Adrenal gland (tissue), 12 donors: ENCODE results near the gene WDFY4. TPM values are rescaled to one million over a fixed set of nuclear protein-coding genes. Genes with fewer than 3 reads are reported as not detected.
A peak's percentile ranks its signal among the peaks of the same experiment; 100 is the strongest.

Experiments used
- DNase-seq, 7 donors: peaks; one replicate each; pipeline ENCODE4 v3.0.0-alpha.2; 2019 to 2020
- H3K27ac ChIP-seq, 5 donors: fragments of 200-600 bp; sonication (generic) in 4 of 5; 1 replicate in 3 of 5; 2 replicates in 2 of 5; pipeline versions ENCODE4 v1.5.1 to v1.8.0; 2016 to 2020; ENCODE audit warnings: mild to moderate bottlenecking in 1 of 5
- H3K27me3 ChIP-seq: fragments of 200-600 bp; 2 replicates; pipeline ENCODE4 v1.8.0; 2021
- H3K36me3 ChIP-seq, 2 donors: fragments of 200-600 bp; replicated peaks in 1 of 2; 1 replicate in 1 of 2; 2 replicates in 1 of 2; pipeline versions ENCODE4 v1.5.1 to v1.8.0; 2018 to 2022
- H3K4me1 ChIP-seq, 2 donors: fragments of 200-600 bp; replicated peaks in 1 of 2; 1 replicate in 1 of 2; 2 replicates in 1 of 2; pipeline versions ENCODE4 v1.5.1 to v1.8.0; 2018 to 2021
- H3K4me3 ChIP-seq, 4 donors: fragments of 200-600 bp; sonication (generic) in 3 of 4; one replicate each; pipeline ENCODE4 v1.5.1; 2016 to 2018
- H3K9me3 ChIP-seq, 3 donors: fragments of 200-600 bp; sonication (generic) in 1 of 3; replicated peaks in 1 of 3; 1 replicate in 2 of 3; 2 replicates in 1 of 3; pipeline versions ENCODE4 v1.5.1 to v1.8.0; 2016 to 2021
- CTCF ChIP-seq, 6 experiments: fragments of 450-650 bp in 4 of 6; fragments of 200-600 bp in 2 of 6; sonication (generic) in 1 of 6; IDR thresholded peaks; 1 replicate in 5 of 6; 2 replicates in 1 of 6; pipeline versions ENCODE4 v1.5.1 to v1.8.0; 2016 to 2021; ENCODE audit warnings: antibody characterized with exemption in 6 of 6, mild to moderate bottlenecking in 2 of 6, moderate library complexity in 1 of 6
- POLR2A ChIP-seq, 2 donors: fragments of 450-650 bp; IDR thresholded peaks; one replicate each; pipeline ENCODE4 v1.6.1; 2017; ENCODE audit warnings: antibody characterized with exemption in 2 of 2, mild to moderate bottlenecking in 2 of 2, moderate library complexity in 1 of 2
- WGBS, 4 donors: extraction: QIAGEN DNeasy Blood & Tissue Kit in 2 of 4; methylation state at CpG; one replicate each; pipeline versions ENCODE4 v1.1.5 to v1.1.7; 2013 to 2017; 5-methylcytosine and 5-hydroxymethylcytosine counted together
- intact Hi-C, 2 donors: fragments of 100-400 bp; cut with DNase I; formaldehyde crosslinking; loops; one replicate each; pipeline versions ENCODE4 v1.14.1 to v1.15.0; 2022 to 2023
- polyA plus RNA-seq, 3 donors: library from polyadenylated mRNA; stranded (reverse); fragments of 200-250 nt in 2 of 3; fragments of 350-450 nt in 1 of 3; fragmentation: Illumina TruSeq in 1 of 3; extraction: RNeasy Lipid Tissue Mini Kit (QIAGEN cat#74804) in 1 of 3; gene quantifications; one replicate each; pipeline ENCODE4 v1.2.3, GENCODE V29; 2013 to 2014
- total RNA-seq, 9 donors: library from RNA; depleted of rRNA in 4 of 9; stranded (reverse); fragments of >200 nt in 4 of 9; fragments of 120-200 nt in 1 of 9; fragmentation: NEBNext Ultra II Directional in 1 of 9; extraction: Animal tissue kit (Norgen Biotek cat#: 25700) in 1 of 9; gene quantifications; one replicate each; pipeline versions ENCODE4 v1.1.0 to v1.2.4, GENCODE V29; 2013 to 2023
- donor health status: healthy with polysubstance abuse.
- donor health status: Bipolar disorder and iron deficiency.
- donor health status: DM: yes; HTN: yes; CAD: no.
- donor health status: DM: no; HTN: no; CAD: no.
- donor health status: DM: no; HTN: no; CAD: no.
- donor health status: DM: yes; HTN: yes; CAD: no.

WDFY4 gene
- total and polyA plus RNA-seq, 12 donors, result 0.61 to 9.9 (median 5.7) TPM

- H3K4me1 ChIP-seq, result no peaks in the 10 kb centered on the region
- intact Hi-C loops, result loop anchor here in 1 of 2 donors (5.0 to 10.0 kb wide), 2 partner anchors 313 to 545 kb away; no protein-coding TSS in a partner anchor
- TF ChIP-seq CTCF (IDR thresholded peaks at IDR 0.05) (no peak), POLR2A (IDR thresholded peaks at IDR 0.05) (no peak)
- no peak for DNase-seq
- no peak overlapping the region for H3K4me3 ChIP-seq
- WGBS, 4 donors, result 91 to 96% (median 92%) methylated on average over 7 to 14 of the region's 14 CpGs
- H3K27ac ChIP-seq, result no peak overlapping the region
- H3K27me3 ChIP-seq, result no peaks in the 10 kb centered on the region
- H3K36me3 ChIP-seq, result no peaks in the 10 kb centered on the region
- H3K9me3 ChIP-seq, result no peaks in the 10 kb centered on the region
Measured at GRCh38 chr10:48970046-48970445, 285.4 kb downstream of the WDFY4 start.

GRCh38 chr10:48970654-48971053 is 286.0 kb downstream of the WDFY4 start:
- Histone ChIP-seq H3K4me1 (no peaks in the 10 kb centered on the region), H3K27ac (no peak overlapping the region), H3K4me3 (no peak overlapping the region), H3K27me3 (no peaks in the 10 kb centered on the region), H3K36me3 (no peaks in the 10 kb centered on the region), H3K9me3 (no peaks in the 10 kb centered on the region)
- no peak for DNase-seq
- 83 to 90% (median 86%) methylated on average over 4 of the region's 4 CpGs for WGBS, 4 donors
- intact Hi-C loops, result loop anchor here in 1 of 2 donors (5.0 to 10.0 kb wide), 2 partner anchors 313 to 544 kb away; no protein-coding TSS in a partner anchor
- TF ChIP-seq POLR2A (IDR thresholded peaks at IDR 0.05) (no peak), CTCF (IDR thresholded peaks at IDR 0.05) (no peak)

- Histone ChIP-seq H3K36me3 (no peaks in the 10 kb centered on the region), H3K4me1 (no peaks in the 10 kb centered on the region), H3K27ac (no peak overlapping the region), H3K9me3 (no peaks in the 10 kb centered on the region), H3K4me3 (no peak overlapping the region), H3K27me3 (no peaks in the 10 kb centered on the region)
- intact Hi-C loops, result loop anchor here in 1 of 2 donors (5.0 to 10.0 kb wide), 2 partner anchors 316 to 542 kb away; no protein-coding TSS in a partner anchor
- TF ChIP-seq CTCF (IDR thresholded peaks at IDR 0.05) (no peak), POLR2A (IDR thresholded peaks at IDR 0.05) (no peak)
- DNase-seq, result no peak
- WGBS, 4 donors, result 81 to 97% (median 92%) methylated on average over 4 to 5 of the region's 5 CpGs
Measured at GRCh38 chr10:48973065-48973464, 288.4 kb downstream of the WDFY4 start.

- intact Hi-C loops, result loop anchor here (5.0 to 10.0 kb wide), 3 partner anchors 188 to 540 kb away; no protein-coding TSS in a partner anchor
Measured at GRCh38 chr10:48974510-48975156, 290.0 kb downstream of the WDFY4 start.

GRCh38 chr10:48976196-48976595 is 291.5 kb downstream of the WDFY4 start:
- DNase-seq, result peak; percentile 31 to 70 (median 49)
- no peaks in the 10 kb centered on the region for H3K36me3 ChIP-seq
- H3K27ac ChIP-seq, result no peak overlapping the region
- intact Hi-C loops, result loop anchor here (5.0 to 10.0 kb wide), 2 partner anchors 186 to 539 kb away; no protein-coding TSS in a partner anchor
- no peak overlapping the region for H3K4me3 ChIP-seq
- no peak for TF ChIP-seq POLR2A (IDR thresholded peaks at IDR 0.05)
- peak in 5 of 6 experiments; percentile 35 to 53 (median 37) for TF ChIP-seq CTCF (IDR thresholded peaks at IDR 0.05)
- H3K27me3 ChIP-seq, result no peaks in the 10 kb centered on the region
- H3K9me3 ChIP-seq, result no peaks in the 10 kb centered on the region
- no peaks in the 10 kb centered on the region for H3K4me1 ChIP-seq

More at GRCh38 chr10:48974510-48975156, 290.0 kb downstream of the WDFY4 start:
- Histone ChIP-seq H3K4me1 (no peaks in the 10 kb centered on the region), H3K27me3 (no peaks in the 10 kb centered on the region), H3K27ac (no peak overlapping the region), H3K9me3 (no peaks in the 10 kb centered on the region), H3K4me3 (no peak overlapping the region), H3K36me3 (no peaks in the 10 kb centered on the region)
- no peak for TF ChIP-seq POLR2A (IDR thresholded peaks at IDR 0.05)
- 89 to 96% (median 92%) methylated on average over 6 to 12 of the region's 12 CpGs for WGBS, 4 donors
- DNase-seq, result no peak
